MCF 10A (cell line): Measurements from ENCODE around the gene MRGPRX4. TPM values are rescaled to one million over a fixed set of nuclear protein-coding genes. Genes with fewer than 3 reads are reported as not detected.
"Not testable (repeated sequence)": the region's sequence is repeated elsewhere in the genome, so short reads cannot be mapped to it uniquely, and the experiment has no call there.

Experiments
- BruUV-seq: library from RNA; stranded (reverse); fragments of 400-500 nt; replicated peaks from 2 replicates; lab custom pipeline; 2021; lab: Mats Ljungman, UMichigan
- CTCF ChIA-PET: fragments of 300-600 bp; sonication (Branson Sonifier 250); formaldehyde crosslinking; extraction: SDS; loops from one replicate; lab custom pipeline; 2021; ENCODE audit warnings: antibody characterized with exemption, inconsistent platforms; lab: Yijun Ruan, JAX
- POLR2A ChIA-PET: fragments of 300-600, 350-650 bp; sonication (Branson Sonifier 250); formaldehyde crosslinking; extraction: SDS; loops from one replicate; lab custom pipeline; 2020; ENCODE audit warnings: antibody characterized with exemption, inconsistent platforms; lab: Yijun Ruan, JAX
- DNase-seq: peaks from one replicate; pipeline ENCODE4 v3.0.0-alpha.2; 2018; ENCODE audit not compliant: unreplicated experiment
- H3K27ac Mint-ChIP-seq: one replicate; pipeline ENCODE4 v1.8.0; 2022; ENCODE audit warnings: mild to moderate bottlenecking, low read depth, mixed read lengths; ENCODE audit not compliant: unreplicated experiment
- H3K27me3 Mint-ChIP-seq: one replicate; pipeline ENCODE4 v1.8.0; 2022; ENCODE audit warnings: mixed read lengths; ENCODE audit not compliant: insufficient read depth, unreplicated experiment
- H3K36me3 Mint-ChIP-seq: one replicate; pipeline ENCODE4 v1.8.0; 2022; ENCODE audit warnings: mild to moderate bottlenecking, moderate library complexity, mixed read lengths; ENCODE audit not compliant: insufficient read depth, unreplicated experiment
- H3K4me1 Mint-ChIP-seq: one replicate; pipeline ENCODE4 v1.8.0; 2022; ENCODE audit warnings: mixed read lengths; ENCODE audit not compliant: insufficient read depth, unreplicated experiment
- H3K4me3 Mint-ChIP-seq: one replicate; pipeline ENCODE4 v1.8.0; 2022; ENCODE audit warnings: mild to moderate bottlenecking, moderate library complexity, mixed read lengths; ENCODE audit not compliant: unreplicated experiment
- H3K9me3 Mint-ChIP-seq: one replicate; pipeline ENCODE4 v1.8.0; 2022; ENCODE audit warnings: mixed read lengths; ENCODE audit not compliant: unreplicated experiment
- intact Hi-C: fragments of 100-400 bp; cut with micrococcal nuclease; formaldehyde crosslinking; loops from 2 replicates; pipeline ENCODE4 v1.14.1; 2022
- total RNA-seq: library from RNA; stranded (reverse); gene quantifications from 2 replicates; pipeline ENCODE4 v1.2.3, GENCODE V29; 2022
- TF ChIP-seq, protein P1 (sequence below): fragments of 200-600 bp; IDR thresholded peaks from one replicate; pipeline ENCODE4 v1.8.0; 2022; ENCODE audit warnings: antibody characterized with exemption, mild to moderate bottlenecking; ENCODE audit not compliant: unreplicated experiment

The MRGPRX4 gene
- total RNA-seq, 1 experiment from 2014 or later, result not detected

- Mint-ChIP-seq H3K36me3 (no peaks in the 10 kb centered on the region), H3K4me3 (no peak overlapping the region), H3K27ac (no peak overlapping the region), H3K9me3 (peaks cover 7% of the 10 kb centered on the region), H3K4me1 (no peaks in the 10 kb centered on the region), H3K27me3 (peaks cover 32% of the 10 kb centered on the region)
- peak; percentile 66 for DNase-seq
- no TSS peak for BruUV-seq
- POLR2A ChIA-PET, result interaction anchor here (0.6 to 1.4 kb wide), 2 partner anchors 13 to 149 kb away, joined by 3 to 6 read pairs; no protein-coding TSS in a partner anchor
- TF ChIP-seq, protein P1, sequence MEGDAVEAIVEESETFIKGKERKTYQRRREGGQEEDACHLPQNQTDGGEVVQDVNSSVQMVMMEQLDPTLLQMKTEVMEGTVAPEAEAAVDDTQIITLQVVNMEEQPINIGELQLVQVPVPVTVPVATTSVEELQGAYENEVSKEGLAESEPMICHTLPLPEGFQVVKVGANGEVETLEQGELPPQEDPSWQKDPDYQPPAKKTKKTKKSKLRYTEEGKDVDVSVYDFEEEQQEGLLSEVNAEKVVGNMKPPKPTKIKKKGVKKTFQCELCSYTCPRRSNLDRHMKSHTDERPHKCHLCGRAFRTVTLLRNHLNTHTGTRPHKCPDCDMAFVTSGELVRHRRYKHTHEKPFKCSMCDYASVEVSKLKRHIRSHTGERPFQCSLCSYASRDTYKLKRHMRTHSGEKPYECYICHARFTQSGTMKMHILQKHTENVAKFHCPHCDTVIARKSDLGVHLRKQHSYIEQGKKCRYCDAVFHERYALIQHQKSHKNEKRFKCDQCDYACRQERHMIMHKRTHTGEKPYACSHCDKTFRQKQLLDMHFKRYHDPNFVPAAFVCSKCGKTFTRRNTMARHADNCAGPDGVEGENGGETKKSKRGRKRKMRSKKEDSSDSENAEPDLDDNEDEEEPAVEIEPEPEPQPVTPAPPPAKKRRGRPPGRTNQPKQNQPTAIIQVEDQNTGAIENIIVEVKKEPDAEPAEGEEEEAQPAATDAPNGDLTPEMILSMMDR, result peak; percentile 46
- intact Hi-C loops, result no loop called here
- CTCF ChIA-PET, result interaction anchor here (0.5 to 1.9 kb wide), 7 partner anchors 14 to 717 kb away, joined by 3 to 6 read pairs (median 3); no protein-coding TSS in a partner anchor
These were observed 1.1 kb upstream of the MRGPRX4 start for GRCh38 chr11:18171377-18172000.

DNA sequence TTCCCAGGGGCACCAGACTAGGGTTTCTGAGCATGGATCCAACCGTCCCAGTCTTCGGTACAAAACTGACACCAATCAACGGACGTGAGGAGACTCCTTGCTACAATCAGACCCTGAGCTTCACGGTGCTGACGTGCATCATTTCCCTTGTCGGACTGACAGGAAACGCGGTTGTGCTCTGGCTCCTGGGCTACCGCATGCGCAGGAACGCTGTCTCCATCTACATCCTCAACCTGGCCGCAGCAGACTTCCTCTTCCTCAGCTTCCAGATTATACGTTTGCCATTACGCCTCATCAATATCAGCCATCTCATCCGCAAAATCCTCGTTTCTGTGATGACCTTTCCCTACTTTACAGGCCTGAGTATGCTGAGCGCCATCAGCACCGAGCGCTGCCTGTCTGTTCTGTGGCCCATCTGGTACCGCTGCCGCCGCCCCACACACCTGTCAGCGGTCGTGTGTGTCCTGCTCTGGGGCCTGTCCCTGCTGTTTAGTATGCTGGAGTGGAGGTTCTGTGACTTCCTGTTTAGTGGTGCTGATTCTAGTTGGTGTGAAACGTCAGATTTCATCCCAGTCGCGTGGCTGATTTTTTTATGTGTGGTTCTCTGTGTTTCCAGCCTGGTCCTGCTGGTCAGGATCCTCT is 709 bp downstream of the MRGPRX4 start:
- H3K9me3 Mint-ChIP-seq, result no peaks in the 10 kb centered on the region
- CTCF ChIA-PET, result no interaction called here
- BruUV-seq, result no TSS peak
- no peak for DNase-seq
- intact Hi-C loops, result no loop called here
- H3K27ac Mint-ChIP-seq, result peak overlapping the region; percentile 16
- H3K4me3 Mint-ChIP-seq, result no peak overlapping the region
- H3K36me3 Mint-ChIP-seq, result no peaks in the 10 kb centered on the region
- H3K4me1 Mint-ChIP-seq, result no peaks in the 10 kb centered on the region
- POLR2A ChIA-PET, result no interaction called here
- peaks cover 45% of the 10 kb centered on the region for H3K27me3 Mint-ChIP-seq
- TF ChIP-seq, protein P1, result no peak

- BruUV-seq, result no TSS peak
- no peak overlapping the region for H3K4me3 Mint-ChIP-seq
- H3K36me3 Mint-ChIP-seq, result no peaks in the 10 kb centered on the region
- H3K27ac Mint-ChIP-seq, result no peak overlapping the region
- DNase-seq, result no peak
- H3K9me3 Mint-ChIP-seq, result no peaks in the 10 kb centered on the region
- CTCF ChIA-PET, result no interaction called here
- H3K27me3 Mint-ChIP-seq, result peaks cover 63% of the 10 kb centered on the region
- intact Hi-C loops, result no loop called here
- POLR2A ChIA-PET, result no interaction called here
- TF ChIP-seq, protein P1, result no peak
- no peaks in the 10 kb centered on the region for H3K4me1 Mint-ChIP-seq
These were observed 16.2 kb downstream of the MRGPRX4 start for GRCh38 chr11:18188796-18189195.

GRCh38 chr11:18189476-18190245 is 17.0 kb downstream of the MRGPRX4 start:
- CTCF ChIA-PET, result interaction anchor here (1.2 kb wide), 1 partner anchor 16 kb away, joined by 3 read pairs; no protein-coding TSS in a partner anchor
- H3K9me3 Mint-ChIP-seq, H3K36me3 Mint-ChIP-seq, H3K4me3 Mint-ChIP-seq, intact Hi-C loops, H3K27ac Mint-ChIP-seq, DNase-seq, POLR2A ChIA-PET, H3K4me1 Mint-ChIP-seq, BruUV-seq: not testable (repeated sequence)
- H3K27me3 Mint-ChIP-seq, result peaks cover 60% of the 10 kb centered on the region
